Left ventricle myocardium inferior (tissue), 1 donor: ENCODE measurements around the gene MTG2. TPM values are rescaled to one million over a fixed set of nuclear protein-coding genes. Genes with fewer than 3 reads are reported as not detected.

ENCODE experiments used
- DNase-seq: peaks from one replicate; pipeline ENCODE4 v3.0.0-alpha.2; 2020
- H3K27ac ChIP-seq: fragments of 200-600 bp; replicated peaks from 2 replicates; pipeline ENCODE4 v1.8.0; 2021
- H3K27me3 ChIP-seq: fragments of 200-600 bp; 2 replicates; pipeline ENCODE4 v1.8.0; 2021; ENCODE audit warnings: low read depth
- H3K36me3 ChIP-seq: fragments of 200-600 bp; 2 replicates; pipeline ENCODE4 v1.8.0; 2021
- H3K4me1 ChIP-seq: fragments of 200-600 bp; 2 replicates; pipeline ENCODE4 v1.8.0; 2021
- H3K4me3 ChIP-seq: fragments of 200-600 bp; 2 replicates; pipeline ENCODE4 v1.8.0; 2021; ENCODE audit warnings: mild to moderate bottlenecking, moderate library complexity
- H3K9me3 ChIP-seq: fragments of 200-600 bp; replicated peaks from 2 replicates; pipeline ENCODE4 v1.8.0; 2021
- CTCF ChIP-seq: fragments of 200-600 bp; IDR thresholded peaks from 2 replicates; pipeline ENCODE4 v1.8.0; 2021; ENCODE audit warnings: antibody characterized with exemption, mild to moderate bottlenecking, borderline replicate concordance
- intact Hi-C: fragments of 100-400 bp; cut with micrococcal nuclease; formaldehyde crosslinking; loops from one replicate; pipeline ENCODE4 v1.11.0; 2022
- total RNA-seq: library from RNA; stranded (reverse); fragmentation: NEBNext Ultra II Directional; extraction: Animal tissue kit (Norgen Biotek cat#: 25700); gene quantifications from one replicate; pipeline ENCODE4 v1.2.1, GENCODE V29; 2021
- donor health status: DM: no; HTN: yes; CAD: no; lungs with severe emphysema.

Gene MTG2
- total RNA-seq, 1 donor from 2014 or later = 25.9 TPM

- DNase-seq = no peak
- Histone ChIP-seq H3K4me3 (no peak overlapping the region), H3K9me3 (no peaks in the 10 kb centered on the region), H3K27ac (no peak overlapping the region), H3K4me1 (peaks cover 18% of the 10 kb centered on the region), H3K36me3 (peaks cover 53% of the 10 kb centered on the region), H3K27me3 (no peaks in the 10 kb centered on the region)
- TF ChIP-seq CTCF = no peak
- intact Hi-C loops = no loop called here
Observed at GRCh38 chr20:62159839-62160238, 23.0 kb upstream of the MTG2 start.

GRCh38 chr20:62160253-62160652 is 22.6 kb upstream of the MTG2 start:
- Histone ChIP-seq H3K27me3 (no peaks in the 10 kb centered on the region), H3K4me3 (no peak overlapping the region), H3K36me3 (peaks cover 53% of the 10 kb centered on the region), H3K4me1 (peaks cover 18% of the 10 kb centered on the region), H3K9me3 (no peaks in the 10 kb centered on the region), H3K27ac (no peak overlapping the region)
- TF ChIP-seq CTCF = no peak
- DNase-seq = no peak
- intact Hi-C loops = no loop called here

GRCh38 chr20:62160876-62161275 is 22.0 kb upstream of the MTG2 start:
- no peak for DNase-seq
- Histone ChIP-seq H3K4me3 (no peak overlapping the region), H3K27me3 (no peaks in the 10 kb centered on the region), H3K4me1 (peaks cover 18% of the 10 kb centered on the region), H3K9me3 (no peaks in the 10 kb centered on the region), H3K36me3 (peaks cover 56% of the 10 kb centered on the region), H3K27ac (no peak overlapping the region)
- intact Hi-C loops = no loop called here
- no peak for TF ChIP-seq CTCF

GRCh38 chr20:62161347-62161746 is 21.5 kb upstream of the MTG2 start:
- no peak overlapping the region for H3K4me3 ChIP-seq
- TF ChIP-seq CTCF = no peak
- no peaks in the 10 kb centered on the region for H3K27me3 ChIP-seq
- H3K9me3 ChIP-seq = no peaks in the 10 kb centered on the region
- peaks cover 13% of the 10 kb centered on the region for H3K4me1 ChIP-seq
- intact Hi-C loops = no loop called here
- H3K36me3 ChIP-seq = peaks cover 61% of the 10 kb centered on the region
- no peak for DNase-seq
- no peak overlapping the region for H3K27ac ChIP-seq

- DNase-seq = no peak
- Histone ChIP-seq H3K27ac (no peak overlapping the region), H3K4me1 (no peaks in the 10 kb centered on the region), H3K4me3 (no peak overlapping the region), H3K9me3 (no peaks in the 10 kb centered on the region), H3K27me3 (no peaks in the 10 kb centered on the region), H3K36me3 (peaks cover 74% of the 10 kb centered on the region)
- TF ChIP-seq CTCF = no peak
- intact Hi-C loops = no loop called here
Observed at GRCh38 chr20:62162765-62163484, 19.9 kb upstream of the MTG2 start.
